GM23338 (cell line): ENCODE results near the gene DPH5. TPM values are rescaled to one million over a fixed set of nuclear protein-coding genes. Genes with fewer than 3 reads are reported as not detected.

Experiments used
- ATAC-seq: fragments of 200-7000 bp; cut with Tn5 transposase; 3 replicates; pipeline ENCODE4 v1.9.1; 2020
- DNase-seq: peaks from one replicate; pipeline ENCODE4 v3.0.0-alpha.2; 2015; ENCODE audit warnings: low spot score
- H2AFZ ChIP-seq: fragments of 200-600 bp; sonication (generic); 2 replicates; pipeline ENCODE4 v1.8.0; 2016; ENCODE audit warnings: antibody characterized with exemption, mild to moderate bottlenecking, moderate library complexity
- H3F3A ChIP-seq: fragments of 200-600 bp; sonication (generic); replicated peaks from 2 replicates; pipeline ENCODE4 v1.8.0; 2017; ENCODE audit warnings: antibody characterized with exemption, mixed run types, low read depth
- H3K27ac ChIP-seq: fragments of 200-600 bp; sonication (generic); 2 replicates; pipeline ENCODE4 v1.6.1; 2016; ENCODE audit warnings: low read depth
- H3K27me3 ChIP-seq: fragments of 200-600 bp; sonication (generic); 2 replicates; pipeline ENCODE4 v1.8.0; 2016; ENCODE audit warnings: mild to moderate bottlenecking, mixed run types, moderate library complexity; ENCODE audit not compliant: insufficient read depth
- H3K36me3 ChIP-seq: fragments of 200-600 bp; sonication (generic); 2 replicates; pipeline ENCODE4 v1.8.0; 2016; ENCODE audit warnings: mild to moderate bottlenecking; ENCODE audit not compliant: insufficient read depth
- H3K4me1 ChIP-seq: fragments of 200-600 bp; sonication (generic); 2 replicates; pipeline ENCODE4 v1.8.0; 2016; ENCODE audit warnings: mild to moderate bottlenecking, moderate library complexity; ENCODE audit not compliant: insufficient read depth
- H3K4me2 ChIP-seq: fragments of 200-600 bp; sonication (generic); 2 replicates; pipeline ENCODE4 v1.7.1; 2017; ENCODE audit warnings: mixed run types
- H3K4me3 ChIP-seq: fragments of 200-600 bp; sonication (generic); 2 replicates; pipeline ENCODE4 v1.6.1; 2016; ENCODE audit warnings: mixed run types
- H3K79me2 ChIP-seq: fragments of 200-600 bp; sonication (generic); replicated peaks from 2 replicates; pipeline ENCODE4 v1.8.0; 2017; ENCODE audit warnings: mild to moderate bottlenecking; ENCODE audit not compliant: insufficient read depth
- H3K9me2 ChIP-seq: fragments of 200-600 bp; sonication (generic); 2 replicates; pipeline ENCODE4 v1.8.0; 2017; ENCODE audit not compliant: insufficient read depth
- H4K20me1 ChIP-seq: fragments of 200-600 bp; sonication (generic); replicated peaks from 2 replicates; pipeline ENCODE4 v1.8.0; 2017; ENCODE audit warnings: mild to moderate bottlenecking; ENCODE audit not compliant: insufficient read depth
- H3K27ac Mint-ChIP-seq: 2 replicates; pipeline ENCODE4 v1.8.0; 2020; ENCODE audit warnings: inconsistent platforms, mild to moderate bottlenecking, moderate library complexity, mixed read lengths
- H3K27me3 Mint-ChIP-seq: 3 replicates; pipeline ENCODE4 v1.8.0; 2022; ENCODE audit warnings: low read depth, mild to moderate bottlenecking, moderate library complexity, mixed read lengths, inconsistent platforms; ENCODE audit not compliant: insufficient read depth, poor library complexity
- H3K36me3 Mint-ChIP-seq: 3 replicates; pipeline ENCODE4 v1.8.0; 2021; ENCODE audit warnings: low read depth, mild to moderate bottlenecking, inconsistent platforms, moderate library complexity, mixed read lengths
- H3K4me1 Mint-ChIP-seq: 3 replicates; pipeline ENCODE4 v1.8.0; 2020; ENCODE audit warnings: mild to moderate bottlenecking, inconsistent platforms, mixed read lengths
- H3K4me3 Mint-ChIP-seq: 3 replicates; pipeline ENCODE4 v1.8.0; 2021; ENCODE audit warnings: moderate library complexity, mild to moderate bottlenecking, inconsistent platforms, mixed read lengths
- H3K9me3 Mint-ChIP-seq: 3 replicates; pipeline ENCODE4 v1.8.0; 2020; ENCODE audit warnings: moderate library complexity, mild to moderate bottlenecking, inconsistent platforms, mixed read lengths
- CREB1 ChIP-seq: fragments of 250-450 bp; sonication (Bioruptor Pico); IDR thresholded peaks from 2 replicates; pipeline ENCODE4 v1.5.0; 2020; ENCODE audit warnings: low read depth, mild to moderate bottlenecking, moderate library complexity
- CTCF ChIP-seq, 2 experiments: fragments of 200-600 bp in 1 of 2; sonication (generic) in 1 of 2; conservative IDR thresholded peaks; 2 replicates each; pipeline versions ENCODE4 v1.5.1 to v1.6.1; 2016 to 2017; ENCODE audit warnings: antibody characterized with exemption in 2 of 2, low read depth in 2 of 2, mild to moderate bottlenecking in 2 of 2, moderate library complexity in 1 of 2
- ETS1 ChIP-seq: IDR thresholded peaks from 2 replicates; pipeline ENCODE4 v1.6.1; 2016; ENCODE audit warnings: antibody characterized with exemption
- EZH2 ChIP-seq: fragments of 200-600 bp; sonication (generic); IDR thresholded peaks from one replicate; pipeline ENCODE4 v1.8.0; 2017; ENCODE audit warnings: antibody characterized with exemption, mild to moderate bottlenecking, low read depth; ENCODE audit not compliant: unreplicated experiment
- EZH2phosphoT487 ChIP-seq: fragments of 200-600 bp; sonication (generic); IDR thresholded peaks from one replicate; pipeline ENCODE4 v1.8.1; 2018; ENCODE audit warnings: antibody characterized with exemption; ENCODE audit not compliant: unreplicated experiment
- JUNB ChIP-seq: IDR thresholded peaks from one replicate; pipeline ENCODE4 v1.6.1; 2016; ENCODE audit warnings: antibody characterized with exemption; ENCODE audit not compliant: unreplicated experiment
- NANOG ChIP-seq: IDR thresholded peaks from 2 replicates; pipeline ENCODE4 v1.6.1; 2016; ENCODE audit warnings: antibody characterized with exemption, borderline replicate concordance
- POLR2AphosphoS5 ChIP-seq: IDR thresholded peaks from 2 replicates; pipeline ENCODE4 v1.6.1; 2016; ENCODE audit warnings: antibody characterized with exemption, low read depth
- REST ChIP-seq: IDR thresholded peaks from one replicate; pipeline ENCODE4 v1.6.1; 2018; ENCODE audit warnings: antibody characterized with exemption; ENCODE audit not compliant: unreplicated experiment
- STAT1 ChIP-seq: IDR thresholded peaks from one replicate; pipeline ENCODE4 v1.6.1; 2016; ENCODE audit warnings: antibody characterized with exemption; ENCODE audit not compliant: unreplicated experiment
- ZNF114 ChIP-seq: fragments of 250-450 bp; sonication (Bioruptor Pico); IDR thresholded peaks from 2 replicates; pipeline ENCODE4 v1.5.0; 2020; ENCODE audit warnings: mild to moderate bottlenecking, moderate library complexity
- ZNF331 ChIP-seq: fragments of 250-450 bp; sonication (Bioruptor Pico); IDR thresholded peaks from 2 replicates; pipeline ENCODE4 v1.5.0; 2020; ENCODE audit warnings: low read depth, mild to moderate bottlenecking, moderate library complexity
- ZNF462 ChIP-seq: fragments of 250-450 bp; sonication (Bioruptor Pico); IDR thresholded peaks from 2 replicates; pipeline ENCODE4 v1.5.0; 2020; ENCODE audit warnings: mild to moderate bottlenecking, moderate library complexity
- polyA plus RNA-seq: library from polyadenylated mRNA; unstranded; fragments of >200 nt; fragmentation: Nextera tagmentation; extraction: Ambion mirVana; gene quantifications from 2 replicates; pipeline ENCODE4 v1.2.1, GENCODE V29; 2016
- total RNA-seq: library from RNA; depleted of rRNA; stranded (reverse); fragments of >200 nt; shearing (Covaris generic); gene quantifications from 2 replicates; pipeline ENCODE4 v1.2.3, GENCODE V29; 2014

DPH5 gene
- total and polyA plus RNA-seq, 2 experiments from 2014 or later = 50.6 to 53.5 TPM

GRCh38 chr1:101004061-101004460 lies 21.5 kb downstream of the DPH5 start:
- no peaks in the 10 kb centered on the region for H3K27me3 ChIP-seq
- H3K36me3 Mint-ChIP-seq = peaks cover 21% of the 10 kb centered on the region
- H3K27me3 Mint-ChIP-seq = no peaks in the 10 kb centered on the region
- H3F3A ChIP-seq = no peaks in the 10 kb centered on the region
- H3K4me1 ChIP-seq = peaks cover 2% of the 10 kb centered on the region; the same call in 1 of the 2 replicates
- peaks cover 16% of the 10 kb centered on the region for H3K4me1 Mint-ChIP-seq
- H3K27ac ChIP-seq = no peak overlapping the region
- H2AFZ ChIP-seq = no peak overlapping the region
- H3K4me3 Mint-ChIP-seq = no peak overlapping the region
- H3K4me2 ChIP-seq = no peak overlapping the region
- H3K4me3 ChIP-seq = no peak overlapping the region
- H4K20me1 ChIP-seq = no peaks in the 10 kb centered on the region
- no peak overlapping the region for H3K27ac Mint-ChIP-seq
- no peak for DNase-seq
- no peak for ATAC-seq
- TF ChIP-seq EZH2 (no peak), ZNF114 (CRISPR knock-in tag) (no peak), ETS1 (no peak), ZNF331 (no peak), CREB1 (no peak), JUNB (no peak), CTCF (conservative IDR thresholded peaks at IDR 0.05; ENCODE audit: low read depth in 2 of 2) (no peak), NANOG (no peak), STAT1 (no peak), EZH2phosphoT487 (no peak), POLR2AphosphoS5 (no peak), ZNF462 (CRISPR knock-in tag) (no peak), REST (no peak)
- no peaks in the 10 kb centered on the region for H3K79me2 ChIP-seq
- no peaks in the 10 kb centered on the region for H3K9me2 ChIP-seq
- no peaks in the 10 kb centered on the region for H3K9me3 Mint-ChIP-seq
- peaks cover 12% of the 10 kb centered on the region; the same call in 1 of the 2 replicates for H3K36me3 ChIP-seq
